Bronchial epithelial cell (primary cell): ENCODE measurements around the gene NUBPL. TPM values are rescaled to one million over a fixed set of nuclear protein-coding genes. Genes with fewer than 3 reads are reported as not detected.
"Not testable (repeated sequence)": the region's sequence is repeated elsewhere in the genome, so short reads cannot be mapped to it uniquely, and the experiment has no call there.

Experiments used
- DNase-seq: peaks from one replicate; pipeline ENCODE4 v3.0.0-alpha.2; 2010; ENCODE audit warnings: low read depth
- FAIRE-seq: peaks from 2 replicates; lab custom pipeline; 2011; peaks lifted over from hg19 to GRCh38; lab: Jason Lieb, UNC
- H3K27me3 ChIP-seq: 2 replicates; pipeline ENCODE4 v1.5.1; 2011; ENCODE audit warnings: low read length; ENCODE audit not compliant: control insufficient read depth, insufficient read depth
- H3K36me3 ChIP-seq: 2 replicates; pipeline ENCODE4 v1.5.1; 2011; ENCODE audit warnings: low read length; ENCODE audit not compliant: control insufficient read depth, insufficient read depth
- H3K4me3 ChIP-seq: 2 replicates; pipeline ENCODE4 v1.5.1; 2011; ENCODE audit warnings: mild to moderate bottlenecking, low read depth, low read length, control low read depth
- CTCF ChIP-seq: IDR thresholded peaks from 2 replicates; pipeline ENCODE4 v1.5.1; 2011; ENCODE audit warnings: mild to moderate bottlenecking, moderate library complexity, low read length, control low read depth, inconsistent platforms; ENCODE audit not compliant: insufficient read depth, severe bottlenecking
- total RNA-seq: library from RNA; depleted of rRNA; stranded (reverse); fragments of >200 nt; gene quantifications from 2 replicates; pipeline ENCODE4 v1.2.1, GENCODE V29; 2014

Gene NUBPL
- total RNA-seq, 1 donor from 2014 or later: 12.4 TPM

DNA sequence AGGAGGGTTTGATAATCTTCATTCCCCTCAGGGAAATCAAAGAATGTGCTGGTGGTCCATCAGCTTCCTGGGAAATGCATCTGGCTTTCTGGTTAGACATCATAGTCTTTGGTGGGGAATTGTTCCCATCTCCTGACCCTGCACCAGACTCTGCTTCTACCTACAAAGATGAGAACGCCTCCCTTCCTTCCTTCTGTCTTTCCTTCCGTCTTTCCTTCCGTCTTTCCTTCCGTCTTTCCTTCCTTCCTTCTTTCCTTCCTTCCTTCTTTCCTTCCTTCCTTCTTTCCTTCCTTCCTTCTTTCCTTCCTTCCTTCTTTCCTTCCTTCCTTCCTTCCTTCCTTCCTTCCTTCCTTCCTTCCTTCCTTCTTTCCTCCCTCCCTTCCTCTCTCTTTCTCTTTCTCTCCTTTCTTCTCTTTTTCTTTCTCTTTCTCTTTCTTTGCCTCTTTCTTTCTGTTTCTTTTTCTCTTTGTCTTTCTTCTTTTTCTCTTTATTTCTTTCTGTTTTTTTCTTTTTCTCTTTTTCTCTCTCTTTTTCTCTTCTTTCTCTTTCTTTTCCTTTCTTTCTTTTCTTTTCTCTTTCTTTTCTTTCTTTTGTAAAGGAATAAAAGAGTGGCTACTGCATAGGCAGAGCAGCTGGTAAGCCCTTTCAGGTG lies 326.9 kb downstream of the NUBPL start:
- no peak for TF ChIP-seq CTCF
- Histone ChIP-seq H3K4me3 (no peak overlapping the region), H3K27me3 (no peaks in the 10 kb centered on the region), H3K36me3 (no peaks in the 10 kb centered on the region)
- FAIRE-seq (no peak), DNase-seq (no peak)

GRCh38 chr14:31889297-31889696 lies 328.1 kb downstream of the NUBPL start:
- Histone ChIP-seq H3K4me3 (no peak overlapping the region), H3K27me3 (no peaks in the 10 kb centered on the region), H3K36me3 (no peaks in the 10 kb centered on the region)
- FAIRE-seq: no peak
- TF ChIP-seq CTCF: no peak
- no peak for DNase-seq

DNA sequence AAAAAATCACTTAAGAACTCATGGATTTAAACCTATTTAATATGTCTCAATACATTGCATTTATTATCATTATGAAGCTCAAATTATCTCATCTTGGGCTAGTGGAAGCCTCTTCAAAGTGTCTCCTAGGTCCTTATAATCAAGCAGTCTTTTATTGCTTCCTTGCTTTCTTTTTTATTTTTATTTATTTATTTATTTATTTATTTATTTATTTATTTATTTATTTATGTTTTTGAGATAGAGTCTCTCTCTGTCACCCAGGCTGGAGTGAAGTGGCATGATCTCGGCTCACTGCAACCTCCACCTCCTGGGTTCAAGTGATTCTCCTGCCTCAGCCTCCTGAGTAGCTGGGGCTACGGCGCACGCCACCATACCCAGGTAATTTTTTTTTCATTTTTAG lies 329.0 kb downstream of the NUBPL start:
- not testable (repeated sequence) for DNase-seq, H3K4me3 ChIP-seq, FAIRE-seq, H3K36me3 ChIP-seq, H3K27me3 ChIP-seq

GRCh38 chr14:31893221-31893757 lies 332.1 kb downstream of the NUBPL start:
- DNase-seq (no peak), FAIRE-seq (no peak)
- Histone ChIP-seq H3K4me3 (no peak overlapping the region), H3K27me3 (no peaks in the 10 kb centered on the region), H3K36me3 (no peaks in the 10 kb centered on the region)
- no peak for TF ChIP-seq CTCF

DNA sequence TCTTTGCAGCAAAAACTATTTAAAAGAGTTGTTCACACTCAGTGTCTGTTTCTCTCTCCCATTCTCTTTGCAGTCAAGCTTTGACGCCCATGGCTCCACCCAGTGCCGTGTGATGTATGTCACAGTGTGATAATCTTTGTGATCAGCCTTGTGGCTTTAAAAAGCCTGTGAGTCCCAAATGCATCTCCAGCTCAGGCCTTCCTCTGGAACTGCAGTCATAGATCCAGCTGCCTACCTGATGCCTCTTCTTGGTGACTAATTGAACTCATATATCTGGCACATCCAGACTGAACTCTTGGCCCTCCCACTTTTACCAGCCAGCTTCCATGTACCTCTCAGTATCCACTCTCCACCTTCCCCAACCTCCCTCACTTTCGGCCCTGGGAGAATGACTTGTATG lies 333.1 kb downstream of the NUBPL start:
- Histone ChIP-seq H3K36me3 (no peaks in the 10 kb centered on the region), H3K27me3 (no peaks in the 10 kb centered on the region), H3K4me3 (no peak overlapping the region)
- TF ChIP-seq CTCF: no peak
- FAIRE-seq (no peak), DNase-seq (peak; percentile 62)

DNA sequence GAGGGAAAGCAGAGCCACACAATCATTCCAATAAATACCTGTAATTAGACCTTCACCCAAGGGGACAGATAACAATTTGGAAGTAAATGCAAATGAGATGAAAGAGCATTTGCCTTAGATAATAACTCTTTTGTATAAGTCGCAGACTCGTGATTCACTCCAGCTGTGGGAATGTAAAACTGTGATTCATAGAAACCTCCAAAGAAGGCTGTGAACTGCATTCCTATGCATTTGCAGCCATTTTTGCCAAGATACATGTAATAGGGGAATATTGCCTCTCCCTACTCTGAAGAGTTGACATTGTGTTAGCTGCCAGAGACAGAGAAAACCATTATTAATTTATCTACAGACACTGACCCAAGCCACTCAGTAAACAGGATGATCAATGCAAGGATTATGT lies 334.0 kb downstream of the NUBPL start:
- Histone ChIP-seq H3K27me3 (no peaks in the 10 kb centered on the region), H3K36me3 (no peaks in the 10 kb centered on the region), H3K4me3 (no peak overlapping the region)
- DNase-seq (peak; percentile 87), FAIRE-seq (no peak)
- TF ChIP-seq CTCF: no peak
